ENCODE data around the gene SERPINB12. TPM values are rescaled to one million over a fixed set of nuclear protein-coding genes. Genes with fewer than 3 reads are reported as not detected.

SERPINB12 gene
- total RNA-seq, 3 donors from 2014 or later, result not detected

- Histone ChIP-seq H3K4me1 (no peaks in the 10 kb centered on the region), H3K27me3 (no peaks in the 10 kb centered on the region), H3K36me3 (no peaks in the 10 kb centered on the region), H3K4me3 (no peak overlapping the region), H3K9me3 (no peaks in the 10 kb centered on the region), H3K27ac (no peak overlapping the region)
- DNase-seq (ENCODE audit: low spot score in 2 of 2), result no peak
- TF ChIP-seq POLR2A (IDR thresholded peaks at IDR 0.05), result no peak
- no peak for TF ChIP-seq CTCF (IDR thresholded peaks at IDR 0.05)
- TF ChIP-seq POLR2AphosphoS5 (IDR thresholded peaks at IDR 0.05), result no peak
- intact Hi-C loops (cut with DNase I; ENCODE audit: low total_unique reads), result no loop called here
Measured at GRCh38 chr18:63603772-63604171, 61.6 kb downstream of the SERPINB12 start.

DNA sequence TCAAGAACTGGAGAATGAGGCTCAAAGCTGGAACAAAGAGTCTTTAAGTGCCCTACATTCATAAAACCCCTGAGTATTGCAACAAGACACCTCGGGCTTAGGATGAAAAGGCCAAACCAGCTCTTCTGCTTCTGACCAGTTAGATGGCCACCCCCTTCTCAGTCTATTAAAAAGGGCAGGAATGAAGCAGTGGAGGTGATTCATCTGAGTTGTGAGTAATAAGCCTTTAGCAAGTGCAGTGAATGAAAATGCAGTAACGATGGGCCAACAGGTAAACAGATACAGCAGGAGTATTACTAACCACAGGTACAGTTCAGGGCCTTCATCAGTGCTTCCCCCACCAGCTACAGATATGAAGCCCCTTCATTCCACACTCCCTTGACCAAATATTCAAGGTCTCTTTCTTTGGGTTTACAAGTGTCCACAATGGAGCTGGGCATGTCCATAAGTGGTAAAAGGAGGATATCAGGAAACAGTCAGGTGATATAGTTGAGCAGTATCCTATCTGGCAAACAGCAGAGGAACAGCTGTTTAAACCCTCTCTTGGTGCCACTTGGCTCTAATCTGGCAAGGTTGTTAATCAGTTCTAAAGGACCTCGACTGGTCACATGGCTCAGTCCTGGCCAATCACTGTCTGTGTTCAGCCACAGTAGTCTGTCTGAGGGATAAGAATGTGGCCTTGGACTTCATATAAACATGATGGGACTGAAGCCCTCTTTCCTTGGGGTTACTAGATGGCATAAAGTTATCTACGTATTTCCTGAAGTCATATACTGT is 62.8 kb downstream of the SERPINB12 start:
- Histone ChIP-seq H3K27ac (no peak overlapping the region), H3K36me3 (no peaks in the 10 kb centered on the region), H3K4me1 (no peaks in the 10 kb centered on the region), H3K4me3 (no peak overlapping the region), H3K27me3 (no peaks in the 10 kb centered on the region), H3K9me3 (no peaks in the 10 kb centered on the region)
- no peak for DNase-seq (ENCODE audit: low spot score in 2 of 2)
- TF ChIP-seq CTCF (IDR thresholded peaks at IDR 0.05) (no peak), POLR2AphosphoS5 (IDR thresholded peaks at IDR 0.05) (no peak), POLR2A (IDR thresholded peaks at IDR 0.05) (no peak)
- intact Hi-C loops (cut with DNase I; ENCODE audit: low total_unique reads), result no loop called here

DNA sequence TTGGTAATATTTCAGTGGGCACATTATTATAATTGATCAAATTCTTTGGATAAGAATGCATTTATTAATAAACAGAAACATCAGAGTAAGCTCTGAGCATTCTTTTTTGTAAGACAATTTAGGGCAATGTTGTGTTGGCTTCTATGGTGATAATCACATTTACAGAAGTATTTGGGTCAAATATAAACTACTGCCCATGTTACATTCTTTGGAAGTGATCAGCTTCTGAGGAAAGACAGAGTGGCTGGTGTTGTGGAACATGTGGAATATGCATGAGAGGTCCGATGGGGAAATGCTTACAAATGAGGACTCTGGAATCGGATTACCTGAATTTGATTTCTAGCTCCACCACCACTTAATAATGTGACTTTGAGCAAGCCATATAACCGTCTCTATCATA is 64.4 kb downstream of the SERPINB12 start:
- TF ChIP-seq CTCF (IDR thresholded peaks at IDR 0.05) (no peak), POLR2AphosphoS5 (IDR thresholded peaks at IDR 0.05) (no peak), POLR2A (IDR thresholded peaks at IDR 0.05) (no peak)
- H3K27ac ChIP-seq, result no peak overlapping the region

DNA sequence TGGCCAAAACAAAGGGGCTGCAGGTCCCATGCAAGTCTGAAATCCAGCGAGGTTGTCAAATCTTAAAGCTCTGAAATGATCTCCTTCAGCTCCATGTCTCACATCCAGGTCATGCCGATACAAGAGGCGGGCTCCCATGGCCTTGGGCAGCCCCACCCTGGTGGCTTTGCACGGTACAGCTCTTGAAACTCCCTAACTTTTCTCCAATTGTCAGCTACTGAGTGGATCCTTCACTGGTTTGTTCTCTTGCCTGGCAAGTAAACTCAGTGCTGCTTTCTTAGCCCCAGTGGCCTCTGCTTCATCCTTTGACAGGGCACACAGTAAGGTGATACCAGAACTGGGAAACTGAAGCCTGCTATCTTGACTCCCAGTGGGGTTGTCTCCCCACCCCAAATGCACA is 71.3 kb downstream of the SERPINB12 start:
- TF ChIP-seq CTCF (IDR thresholded peaks at IDR 0.05) (no peak), POLR2A (IDR thresholded peaks at IDR 0.05) (no peak), POLR2AphosphoS5 (IDR thresholded peaks at IDR 0.05) (no peak)
- no peak for DNase-seq (ENCODE audit: low spot score in 2 of 2)
- intact Hi-C loops (cut with DNase I; ENCODE audit: low total_unique reads), result no loop called here
- H3K27ac ChIP-seq, result no peak overlapping the region
- H3K36me3 ChIP-seq, result no peaks in the 10 kb centered on the region
- no peaks in the 10 kb centered on the region for H3K4me1 ChIP-seq
- no peaks in the 10 kb centered on the region for H3K27me3 ChIP-seq
- H3K9me3 ChIP-seq, result no peaks in the 10 kb centered on the region
- H3K4me3 ChIP-seq, result no peak overlapping the region

More for the DNA sequence above, 64.4 kb downstream of the SERPINB12 start:
- Histone ChIP-seq H3K27me3 (no peaks in the 10 kb centered on the region), H3K9me3 (no peaks in the 10 kb centered on the region), H3K4me1 (no peaks in the 10 kb centered on the region), H3K4me3 (no peak overlapping the region), H3K36me3 (no peaks in the 10 kb centered on the region)
- intact Hi-C loops (cut with DNase I; ENCODE audit: low total_unique reads), result no loop called here
- DNase-seq (ENCODE audit: low spot score in 2 of 2), result no peak

DNA sequence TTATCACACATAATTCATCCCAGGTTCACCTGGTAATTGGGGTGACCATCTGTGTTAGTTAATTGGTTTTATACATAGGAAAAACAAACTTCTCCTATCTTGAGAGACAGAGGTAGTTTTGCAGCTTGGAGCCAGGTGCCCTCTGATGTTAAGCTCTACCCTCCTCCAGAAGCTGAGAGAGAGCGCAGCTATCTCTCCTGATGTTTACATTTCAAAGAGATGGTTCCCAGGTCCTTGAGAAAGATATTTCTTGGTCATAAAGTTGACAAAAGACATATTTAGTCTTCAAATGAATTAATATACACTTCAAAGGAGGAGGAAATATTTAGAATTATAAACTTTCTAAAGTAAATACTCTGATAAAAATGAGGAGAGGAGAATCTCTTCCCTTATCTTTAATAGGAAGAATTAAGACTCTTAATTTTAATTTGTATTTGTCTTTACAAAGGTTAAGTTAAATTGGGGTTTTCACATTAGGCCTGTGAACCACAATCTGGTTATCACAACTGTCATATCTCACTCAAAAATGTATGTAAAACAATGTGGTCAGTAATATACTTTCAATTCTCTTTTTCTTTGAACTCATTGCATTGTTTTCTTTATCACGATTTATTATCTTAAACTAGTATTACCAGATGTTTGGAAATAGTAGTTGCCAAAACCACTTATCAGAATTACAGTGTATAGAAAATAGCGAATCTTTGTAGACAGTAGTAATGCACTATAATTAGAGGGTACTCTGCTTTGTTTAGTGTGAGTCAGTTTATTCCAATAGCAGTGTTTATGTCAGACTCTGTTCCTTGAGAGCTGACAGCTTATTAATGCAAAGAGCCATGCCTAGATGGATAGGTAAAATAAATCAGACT is 75.1 kb downstream of the SERPINB12 start:
- Histone ChIP-seq H3K36me3 (no peaks in the 10 kb centered on the region), H3K4me1 (no peaks in the 10 kb centered on the region), H3K4me3 (no peak overlapping the region), H3K9me3 (peaks cover 0 to 5% of the 10 kb centered on the region in 2 donors), H3K27ac (no peak overlapping the region), H3K27me3 (no peaks in the 10 kb centered on the region)
- intact Hi-C loops (cut with DNase I; ENCODE audit: low total_unique reads), result no loop called here
- DNase-seq (ENCODE audit: low spot score in 2 of 2), result no peak
- TF ChIP-seq CTCF (IDR thresholded peaks at IDR 0.05), result no peak
- no peak for TF ChIP-seq POLR2A (IDR thresholded peaks at IDR 0.05)
